ENCODE data around the gene EXOC1. TPM values are rescaled to one million over a fixed set of nuclear protein-coding genes. Genes with fewer than 3 reads are reported as not detected.
"Not testable (repeated sequence)": the region's sequence is repeated elsewhere in the genome, so short reads cannot be mapped to it uniquely, and the experiment has no call there.

Gene EXOC1
- total RNA-seq, 3 donors from 2014 or later: 15.9 to 16.4 (median 16.2) TPM

- no peak for DNase-seq
- H3K36me3 Mint-ChIP-seq (ENCODE audit: insufficient read depth): no peaks in the 10 kb centered on the region
- H3K4me3 Mint-ChIP-seq: no peak overlapping the region
- no peaks in the 10 kb centered on the region for H3K4me1 Mint-ChIP-seq (ENCODE audit: low read depth)
- no peak for ATAC-seq
- H3K27me3 Mint-ChIP-seq (ENCODE audit: low read depth): peaks cover 32% of the 10 kb centered on the region
- H3K9me3 Mint-ChIP-seq: peaks cover 15% of the 10 kb centered on the region
Measured at GRCh38 chr4:55838356-55838755, 15.1 kb upstream of the EXOC1 start.

DNA sequence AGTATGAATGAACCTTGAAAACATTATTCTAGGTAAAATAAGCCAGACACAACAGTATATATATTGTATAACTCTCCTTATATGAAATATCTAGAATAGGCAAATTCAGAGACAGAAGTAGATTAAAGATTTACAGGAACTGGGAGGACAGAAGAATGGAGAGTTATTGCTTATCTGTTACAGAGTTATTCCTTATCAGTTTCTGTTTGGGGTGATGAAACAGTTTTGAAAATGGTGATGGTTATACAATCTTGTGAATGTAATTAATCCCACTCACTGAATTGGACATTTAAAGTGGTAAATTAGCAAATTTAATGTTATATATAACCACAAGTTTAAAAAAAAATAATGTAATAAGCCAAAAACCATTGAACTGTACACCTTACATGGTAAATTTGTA is 14.5 kb upstream of the EXOC1 start:
- Mint-ChIP-seq H3K4me3 (no peak overlapping the region), H3K4me1 (ENCODE audit: low read depth) (no peaks in the 10 kb centered on the region), H3K9me3 (peaks cover 15% of the 10 kb centered on the region), H3K36me3 (ENCODE audit: insufficient read depth) (no peaks in the 10 kb centered on the region), H3K27me3 (ENCODE audit: low read depth) (peaks cover 28% of the 10 kb centered on the region)
- ATAC-seq: no peak
- DNase-seq: no peak

DNA sequence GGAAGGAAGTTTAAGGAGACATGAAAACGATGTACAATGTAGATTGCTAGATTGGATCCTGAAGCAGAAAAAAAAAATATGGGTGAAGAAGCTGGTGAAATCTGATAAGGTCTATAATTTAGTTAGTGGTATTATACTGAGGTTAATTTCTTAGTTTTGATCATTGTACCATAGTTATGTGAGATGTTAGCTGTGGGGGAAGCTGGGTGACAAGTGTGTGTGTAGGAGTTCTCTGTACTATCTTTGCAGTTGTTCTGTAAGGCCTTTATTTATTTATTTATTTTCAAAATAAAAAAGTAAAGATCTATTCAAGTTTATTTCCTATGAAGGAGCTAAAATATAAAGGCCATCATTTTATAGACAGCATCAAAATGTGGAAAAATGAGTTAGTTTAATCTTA is 12.5 kb upstream of the EXOC1 start:
- H3K27me3 Mint-ChIP-seq (ENCODE audit: low read depth): peaks cover 14% of the 10 kb centered on the region
- DNase-seq: no peak

GRCh38 chr4:55841373-55842239 is 11.8 kb upstream of the EXOC1 start:
- H3K4me1 Mint-ChIP-seq (ENCODE audit: low read depth); H3K36me3 Mint-ChIP-seq (ENCODE audit: insufficient read depth); H3K27me3 Mint-ChIP-seq (ENCODE audit: low read depth); DNase-seq; H3K4me3 Mint-ChIP-seq; ATAC-seq: not testable (repeated sequence)
- H3K9me3 Mint-ChIP-seq: peaks cover 11% of the 10 kb centered on the region

More for the DNA sequence above, 12.5 kb upstream of the EXOC1 start:
- Mint-ChIP-seq H3K9me3 (peaks cover 14% of the 10 kb centered on the region), H3K4me1 (ENCODE audit: low read depth) (no peaks in the 10 kb centered on the region), H3K4me3 (no peak overlapping the region), H3K36me3 (ENCODE audit: insufficient read depth) (no peaks in the 10 kb centered on the region)
- ATAC-seq: no peak

GRCh38 chr4:55842312-55842711 is 11.1 kb upstream of the EXOC1 start:
- not testable (repeated sequence) for H3K4me3 Mint-ChIP-seq; ATAC-seq; H3K36me3 Mint-ChIP-seq (ENCODE audit: insufficient read depth); H3K4me1 Mint-ChIP-seq (ENCODE audit: low read depth); H3K9me3 Mint-ChIP-seq; H3K27me3 Mint-ChIP-seq (ENCODE audit: low read depth); DNase-seq

DNA sequence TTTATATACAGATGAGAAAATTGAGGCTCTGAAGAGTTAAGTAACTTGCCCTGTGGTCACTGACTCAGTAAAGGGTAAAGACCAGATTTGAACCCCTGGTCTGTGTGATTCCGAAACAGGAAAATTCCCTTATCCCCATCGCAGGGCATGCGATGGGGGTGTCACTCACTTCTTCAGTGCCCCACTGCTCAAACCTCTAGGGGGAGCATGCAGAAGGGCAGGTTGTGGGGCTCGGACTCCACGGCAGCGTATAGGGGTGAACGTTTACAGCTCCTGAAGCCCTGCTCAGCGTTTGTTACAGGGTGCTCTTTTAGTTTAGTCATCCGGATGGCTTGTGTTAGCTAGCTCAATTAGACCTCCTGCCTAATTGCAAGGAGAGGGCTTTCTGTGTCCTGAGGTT is 3.7 kb upstream of the EXOC1 start:
- Mint-ChIP-seq H3K9me3 (no peaks in the 10 kb centered on the region), H3K27me3 (ENCODE audit: low read depth) (no peaks in the 10 kb centered on the region), H3K36me3 (ENCODE audit: insufficient read depth) (no peaks in the 10 kb centered on the region), H3K4me1 (ENCODE audit: low read depth) (peaks cover 30% of the 10 kb centered on the region), H3K4me3 (no peak overlapping the region)
- DNase-seq (no peak), ATAC-seq (no peak)

GRCh38 chr4:55851885-55852284 is 1.6 kb upstream of the EXOC1 start:
- ATAC-seq (no peak), DNase-seq (peak; percentile 21)
- H3K4me1 Mint-ChIP-seq (ENCODE audit: low read depth): peaks cover 32% of the 10 kb centered on the region
- H3K27me3 Mint-ChIP-seq (ENCODE audit: low read depth): no peaks in the 10 kb centered on the region
- no peaks in the 10 kb centered on the region for H3K9me3 Mint-ChIP-seq
- H3K36me3 Mint-ChIP-seq (ENCODE audit: insufficient read depth): no peaks in the 10 kb centered on the region
- peak overlapping the region; percentile 5 for H3K4me3 Mint-ChIP-seq

DNA sequence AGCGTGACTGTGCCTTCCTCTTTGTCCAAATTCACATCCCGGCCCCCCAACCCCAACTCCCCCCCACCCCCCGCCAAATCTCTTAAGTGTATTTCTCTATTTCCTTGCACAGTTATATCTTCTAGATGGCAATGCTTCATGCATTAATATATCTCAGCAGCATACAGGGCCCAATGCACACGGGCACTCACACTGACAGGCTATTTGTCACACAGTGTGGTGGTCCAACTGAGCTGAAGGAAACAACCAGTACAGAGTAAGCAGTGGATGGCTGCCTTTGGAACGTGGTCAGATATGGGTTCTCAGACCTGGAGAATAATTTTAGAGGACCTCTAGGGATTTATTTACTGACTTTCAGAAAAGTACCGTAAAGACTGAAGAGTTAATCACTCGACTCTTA is 681 bp downstream of the EXOC1 start:
- H3K4me3 Mint-ChIP-seq: no peak overlapping the region
- no peaks in the 10 kb centered on the region for H3K27me3 Mint-ChIP-seq (ENCODE audit: low read depth)
- H3K9me3 Mint-ChIP-seq: no peaks in the 10 kb centered on the region
- peaks cover 44% of the 10 kb centered on the region for H3K4me1 Mint-ChIP-seq (ENCODE audit: low read depth)
- H3K36me3 Mint-ChIP-seq (ENCODE audit: insufficient read depth): peaks cover 12% of the 10 kb centered on the region
- ATAC-seq: no peak
- DNase-seq: no peak

- Mint-ChIP-seq H3K4me1 (ENCODE audit: low read depth) (peaks cover 30% of the 10 kb centered on the region), H3K4me3 (no peak overlapping the region), H3K9me3 (no peaks in the 10 kb centered on the region), H3K36me3 (ENCODE audit: insufficient read depth) (peaks cover 19% of the 10 kb centered on the region), H3K27me3 (ENCODE audit: low read depth) (no peaks in the 10 kb centered on the region)
- DNase-seq: no peak
- no peak for ATAC-seq
Measured at GRCh38 chr4:55857586-55857985, 4.1 kb downstream of the EXOC1 start.

DNA sequence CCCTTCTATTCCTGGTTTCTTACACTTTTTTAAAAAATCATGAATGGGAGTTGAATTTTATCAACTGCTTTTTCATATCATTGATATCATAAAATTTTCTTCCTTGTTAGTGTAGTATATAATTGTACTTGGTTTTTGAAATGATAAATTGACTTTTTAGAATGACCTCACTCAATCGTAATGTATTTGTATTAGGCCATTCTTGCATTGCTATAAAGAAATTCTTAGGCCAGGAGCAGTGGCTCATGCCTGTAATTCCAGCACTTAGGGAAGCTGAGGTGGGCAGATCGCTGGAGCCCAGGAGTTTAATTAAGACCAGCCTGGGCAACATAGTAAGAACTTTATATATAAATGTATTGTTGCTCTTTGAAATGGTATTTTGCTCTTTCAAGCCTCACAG is 6.3 kb downstream of the EXOC1 start:
- H3K9me3 Mint-ChIP-seq: no peaks in the 10 kb centered on the region
- H3K4me3 Mint-ChIP-seq: no peak overlapping the region
- ATAC-seq (no peak), DNase-seq (no peak)
- H3K27me3 Mint-ChIP-seq (ENCODE audit: low read depth): no peaks in the 10 kb centered on the region
- peaks cover 23% of the 10 kb centered on the region for H3K36me3 Mint-ChIP-seq (ENCODE audit: insufficient read depth)
- peaks cover 18% of the 10 kb centered on the region for H3K4me1 Mint-ChIP-seq (ENCODE audit: low read depth)

DNA sequence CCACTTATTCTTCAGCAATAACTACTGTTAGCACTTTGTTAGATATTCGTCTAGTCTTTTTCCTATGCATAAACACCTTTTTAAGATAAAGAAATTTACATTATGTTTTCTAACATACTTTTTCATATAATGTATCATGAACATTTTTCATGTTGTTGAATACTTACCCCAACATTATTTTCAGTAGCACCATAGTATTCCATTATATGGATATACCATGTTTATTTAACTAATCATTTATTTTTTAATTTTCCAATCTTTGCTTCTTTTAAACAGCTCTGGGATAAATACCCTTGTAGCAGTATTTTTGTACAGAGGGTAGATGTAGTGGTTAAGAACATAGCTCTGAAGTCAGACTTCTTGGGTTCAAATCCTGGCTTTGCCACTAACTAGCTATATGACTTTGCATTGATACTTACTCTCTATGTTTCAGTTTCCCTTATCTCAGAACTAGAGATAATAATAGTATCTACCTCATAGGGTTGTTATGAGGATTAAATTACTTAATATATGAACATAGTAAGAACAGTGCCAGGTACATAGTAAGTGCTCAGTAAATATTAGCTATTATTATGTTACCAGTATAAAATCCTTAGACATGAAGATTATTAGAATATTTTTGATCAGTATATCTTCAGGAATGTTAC is 11.3 kb downstream of the EXOC1 start:
- DNase-seq (no peak), ATAC-seq (peak in 1 of 2 donors; percentile 47)
- Mint-ChIP-seq H3K4me3 (no peak overlapping the region), H3K27me3 (ENCODE audit: low read depth) (no peaks in the 10 kb centered on the region), H3K4me1 (ENCODE audit: low read depth) (peaks cover 21% of the 10 kb centered on the region), H3K9me3 (no peaks in the 10 kb centered on the region), H3K36me3 (ENCODE audit: insufficient read depth) (peaks cover 17% of the 10 kb centered on the region)

- H3K4me3 Mint-ChIP-seq: no peak overlapping the region
- peak in 1 of 2 donors; percentile 34 for ATAC-seq
- H3K9me3 Mint-ChIP-seq: no peaks in the 10 kb centered on the region
- peaks cover 20% of the 10 kb centered on the region for H3K4me1 Mint-ChIP-seq (ENCODE audit: low read depth)
- H3K36me3 Mint-ChIP-seq (ENCODE audit: insufficient read depth): peaks cover 23% of the 10 kb centered on the region
- no peak for DNase-seq
- no peaks in the 10 kb centered on the region for H3K27me3 Mint-ChIP-seq (ENCODE audit: low read depth)
Measured at GRCh38 chr4:55865228-55865806, 11.9 kb downstream of the EXOC1 start.

DNA sequence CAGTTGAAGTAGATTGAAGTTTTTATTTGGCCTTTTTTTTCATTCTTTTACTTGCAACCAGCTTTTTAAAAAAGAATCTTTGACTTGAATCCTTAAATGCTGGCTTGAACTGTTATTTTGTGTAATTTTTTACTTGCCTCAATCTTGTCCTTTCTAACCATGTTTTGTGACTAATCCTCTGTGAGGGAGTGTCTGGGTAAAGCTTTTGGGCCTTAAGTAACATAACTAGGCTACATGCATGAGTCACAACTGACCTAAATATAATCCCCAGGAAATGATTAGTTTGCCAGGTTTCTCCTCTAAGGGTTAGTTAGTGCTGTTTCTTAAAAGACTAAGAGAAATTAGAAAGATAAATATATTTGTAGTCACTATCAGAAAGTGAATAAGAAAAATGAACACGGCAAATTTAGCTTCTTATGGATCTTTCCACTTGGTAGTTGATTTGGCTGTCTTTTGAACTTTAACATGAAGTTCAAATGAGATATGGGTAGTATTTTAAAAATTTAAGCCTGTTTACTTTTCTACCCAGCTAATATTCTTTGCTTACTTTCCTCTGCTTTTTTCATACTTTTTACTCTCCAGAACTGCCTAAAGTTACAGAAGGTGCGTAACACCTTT is 13.0 kb downstream of the EXOC1 start:
- Mint-ChIP-seq H3K4me1 (ENCODE audit: low read depth) (peaks cover 20% of the 10 kb centered on the region), H3K9me3 (no peaks in the 10 kb centered on the region), H3K36me3 (ENCODE audit: insufficient read depth) (peaks cover 28% of the 10 kb centered on the region), H3K27me3 (ENCODE audit: low read depth) (no peaks in the 10 kb centered on the region), H3K4me3 (peak overlapping the region; percentile 24)
- no peak for DNase-seq
- peak; percentile 65 to 88 for ATAC-seq

DNA sequence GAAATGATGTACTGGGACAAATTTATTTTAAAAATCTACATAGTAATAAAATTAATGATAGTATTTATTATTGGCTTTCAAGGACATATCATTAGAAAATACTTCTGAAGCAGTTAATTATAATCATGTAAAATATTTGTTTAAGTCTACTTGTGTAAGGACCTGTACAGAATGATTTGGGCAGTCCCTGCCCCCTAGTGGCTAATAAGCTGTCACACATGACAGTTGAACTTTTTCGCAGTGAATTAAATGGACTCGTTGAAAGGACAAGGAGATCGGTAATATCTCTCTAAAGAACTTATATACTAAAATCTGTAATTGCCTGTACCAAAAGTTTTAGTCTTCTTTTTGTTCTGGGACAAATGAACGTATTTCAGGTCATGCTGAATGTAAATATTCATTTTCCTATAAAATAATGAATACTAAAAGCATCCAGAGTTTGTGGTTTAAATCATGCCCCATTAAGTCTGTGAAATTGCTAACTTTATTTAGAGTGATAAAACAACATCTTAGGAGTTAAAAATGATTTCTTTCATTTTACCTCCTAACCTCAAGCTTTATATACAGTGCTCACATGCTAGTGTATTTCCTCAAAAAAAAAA is 13.6 kb downstream of the EXOC1 start:
- Mint-ChIP-seq H3K4me3 (peak overlapping the region; percentile 24), H3K36me3 (ENCODE audit: insufficient read depth) (peaks cover 29% of the 10 kb centered on the region), H3K4me1 (ENCODE audit: low read depth) (peaks cover 20% of the 10 kb centered on the region), H3K27me3 (ENCODE audit: low read depth) (no peaks in the 10 kb centered on the region), H3K9me3 (no peaks in the 10 kb centered on the region)
- peak; percentile 70 to 72 for ATAC-seq
- DNase-seq: no peak
